PC-3 (cell line): Measurements from ENCODE around the gene IL36B. TPM values are rescaled to one million over a fixed set of nuclear protein-coding genes. Genes with fewer than 3 reads are reported as not detected.

ENCODE experiments used
- ATAC-seq: fragments of 200-7000 bp; cut with Tn5 transposase; 2 replicates; pipeline ENCODE4 v1.9.1; 2020; ENCODE audit warnings: mild to moderate bottlenecking, moderate library complexity
- BruUV-seq: library from RNA; stranded (reverse); fragments of 400-500 nt; replicated peaks from 2 replicates; lab custom pipeline; 2021; lab: Mats Ljungman, UMichigan
- CTCF ChIA-PET: fragments of 300-600 bp; sonication (Branson Sonifier 250); formaldehyde crosslinking; loops from one replicate; lab custom pipeline; 2022; ENCODE audit warnings: antibody characterized with exemption; lab: Charles Lee
- POLR2A ChIA-PET: fragments of 300-600 bp; sonication (Branson Sonifier 250); formaldehyde crosslinking; loops from one replicate; lab custom pipeline; 2022; ENCODE audit warnings: antibody characterized with exemption; ENCODE audit not compliant: unreplicated experiment; lab: Charles Lee
- DNase-seq: peaks from one replicate; pipeline ENCODE4 v3.0.0-alpha.2; 2015
- H2AFZ ChIP-seq: fragments of 300-600 bp; sonication (generic); 2 replicates; pipeline ENCODE4 v1.6.0; 2016; ENCODE audit warnings: antibody characterized with exemption, low read length
- H3F3A ChIP-seq: fragments of 300-600 bp; sonication (generic); one replicate; pipeline ENCODE4 v1.6.0; 2017; ENCODE audit warnings: antibody characterized with exemption, low read length, control low read depth, mild to moderate bottlenecking; ENCODE audit not compliant: unreplicated experiment
- H3K27ac ChIP-seq: fragments of 300-600 bp; sonication (generic); 2 replicates; pipeline ENCODE4 v1.5.1; 2016; ENCODE audit warnings: mild to moderate bottlenecking, low read length
- H3K27me3 ChIP-seq: fragments of 300-600 bp; sonication (generic); 2 replicates; pipeline ENCODE4 v1.6.1; 2016; ENCODE audit warnings: low read length, mixed read lengths
- H3K36me3 ChIP-seq: fragments of 300-600 bp; sonication (generic); 2 replicates; pipeline ENCODE4 v1.6.1; 2016; ENCODE audit warnings: low read depth, mixed run types, low read length, mixed read lengths
- H3K4me1 ChIP-seq: fragments of 300-600 bp; sonication (generic); 2 replicates; pipeline ENCODE4 v1.5.1; 2016; ENCODE audit warnings: low read length; ENCODE audit not compliant: insufficient read depth
- H3K4me2 ChIP-seq: fragments of 300-600 bp; sonication (generic); 2 replicates; pipeline ENCODE4 v1.6.0; 2016; ENCODE audit warnings: low read length
- H3K4me3 ChIP-seq: fragments of 300-600 bp; sonication (generic); 2 replicates; pipeline ENCODE4 v1.5.1; 2016; ENCODE audit warnings: mild to moderate bottlenecking, low read length, mixed read lengths
- H3K79me2 ChIP-seq: fragments of 300-600 bp; sonication (generic); 2 replicates; pipeline ENCODE4 v1.6.1; 2017; ENCODE audit warnings: low read length, mixed read lengths
- H3K9ac ChIP-seq: fragments of 300-600 bp; sonication (generic); 2 replicates; pipeline ENCODE4 v1.6.0; 2016; ENCODE audit warnings: mild to moderate bottlenecking, low read length
- H3K9me2 ChIP-seq: fragments of 300-600 bp; sonication (generic); replicated peaks from 2 replicates; pipeline ENCODE4 v1.6.1; 2016; ENCODE audit warnings: mixed run types, low read length, mixed read lengths
- H3K9me3 ChIP-seq: fragments of 300-600 bp; sonication (generic); 2 replicates; pipeline ENCODE4 v1.6.1; 2016; ENCODE audit warnings: low read length, mixed read lengths
- H4K20me1 ChIP-seq: fragments of 300-600 bp; sonication (generic); 2 replicates; pipeline ENCODE4 v1.6.1; 2016; ENCODE audit warnings: low read length, mixed read lengths
- CTCF ChIP-seq: fragments of 300-600 bp; sonication (generic); conservative IDR thresholded peaks from 2 replicates; pipeline ENCODE4 v1.5.1; 2017; ENCODE audit warnings: antibody characterized with exemption, low read depth, mild to moderate bottlenecking, low read length
- EZH2 ChIP-seq: fragments of 300-600 bp; sonication (generic); IDR thresholded peaks from one replicate; pipeline ENCODE4 v1.6.1; 2017; ENCODE audit warnings: antibody characterized with exemption, mild to moderate bottlenecking, low read length; ENCODE audit not compliant: unreplicated experiment
- EZH2phosphoT487 ChIP-seq: fragments of 300-600 bp; sonication (generic); IDR thresholded peaks from 2 replicates; pipeline ENCODE4 v1.6.1; 2018; ENCODE audit warnings: mild to moderate bottlenecking, antibody characterized with exemption, low read length, borderline replicate concordance
- intact Hi-C: fragments of 100-400 bp; cut with micrococcal nuclease; formaldehyde crosslinking; loops from 2 replicates; pipeline ENCODE4 v1.9.0; 2023
- total RNA-seq: library from RNA; depleted of rRNA; stranded (reverse); fragments of >200 nt; gene quantifications from 2 replicates; pipeline ENCODE4 v1.2.3, GENCODE V29; 2014

Gene IL36B
- total RNA-seq, 1 experiment from 2014 or later, result not detected

- no TSS peak for BruUV-seq
- no peak overlapping the region for H3K4me2 ChIP-seq
- H3K27me3 ChIP-seq, result no peaks in the 10 kb centered on the region
- no peak overlapping the region for H3K9ac ChIP-seq
- POLR2A ChIA-PET, result no interaction called here
- no peaks in the 10 kb centered on the region for H3K79me2 ChIP-seq
- H3K9me2 ChIP-seq, result no peaks in the 10 kb centered on the region
- CTCF ChIA-PET, result no interaction called here
- intact Hi-C loops, result no loop called here
- TF ChIP-seq EZH2 (no peak), CTCF (no peak), EZH2phosphoT487 (no peak)
- DNase-seq, result no peak
- peaks cover 28% of the 10 kb centered on the region for H3K4me1 ChIP-seq
- ATAC-seq, result no peak
- no peaks in the 10 kb centered on the region for H3K9me3 ChIP-seq
- H3F3A ChIP-seq, result peaks cover 12% of the 10 kb centered on the region
- H3K36me3 ChIP-seq, result no peaks in the 10 kb centered on the region
- no peaks in the 10 kb centered on the region for H4K20me1 ChIP-seq
- no peak overlapping the region for H3K27ac ChIP-seq
- H2AFZ ChIP-seq, result no peak overlapping the region
- H3K4me3 ChIP-seq, result no peak overlapping the region
Measured at GRCh38 chr2:113064281-113064680, 11.6 kb upstream of the IL36B start.

- H3K27ac ChIP-seq, result no peak overlapping the region
- H3K27me3 ChIP-seq, result no peaks in the 10 kb centered on the region
- no peaks in the 10 kb centered on the region for H3F3A ChIP-seq
- H3K4me1 ChIP-seq, result peaks cover 23% of the 10 kb centered on the region
- no peaks in the 10 kb centered on the region for H3K36me3 ChIP-seq
- H3K9me3 ChIP-seq, result no peaks in the 10 kb centered on the region
- H2AFZ ChIP-seq, result no peak overlapping the region
- no peaks in the 10 kb centered on the region for H3K79me2 ChIP-seq
- no TSS peak for BruUV-seq
- ATAC-seq, result no peak
- POLR2A ChIA-PET, result no interaction called here
- intact Hi-C loops, result no loop called here
- CTCF ChIA-PET, result interaction anchor here (1.1 kb wide), 1 partner anchor 103 kb away, joined by 4 read pairs; no protein-coding TSS in a partner anchor
- no peaks in the 10 kb centered on the region for H4K20me1 ChIP-seq
- TF ChIP-seq EZH2phosphoT487, result no peak
- no peak for TF ChIP-seq EZH2
- TF ChIP-seq CTCF, result no peak
- H3K4me2 ChIP-seq, result no peak overlapping the region
- no peak overlapping the region for H3K4me3 ChIP-seq
- no peak overlapping the region for H3K9ac ChIP-seq
- no peaks in the 10 kb centered on the region for H3K9me2 ChIP-seq
- no peak for DNase-seq
Measured at GRCh38 chr2:113061896-113062770, 9.5 kb upstream of the IL36B start.

- H3K9me2 ChIP-seq, result no peaks in the 10 kb centered on the region
- ATAC-seq, result no peak
- CTCF ChIA-PET, result no interaction called here
Measured at GRCh38 chr2:113061241-113061640, 8.6 kb upstream of the IL36B start.

More at GRCh38 chr2:113061241-113061640, 8.6 kb upstream of the IL36B start:
- H3K27me3 ChIP-seq, result no peaks in the 10 kb centered on the region
- H2AFZ ChIP-seq, result no peak overlapping the region
- no peaks in the 10 kb centered on the region for H4K20me1 ChIP-seq
- no peak overlapping the region for H3K9ac ChIP-seq
- no peak for DNase-seq
- no TSS peak for BruUV-seq
- H3K4me1 ChIP-seq, result peaks cover 23% of the 10 kb centered on the region
- H3K4me2 ChIP-seq, result no peak overlapping the region
- H3F3A ChIP-seq, result no peaks in the 10 kb centered on the region
- no peaks in the 10 kb centered on the region for H3K9me3 ChIP-seq
- no peak overlapping the region for H3K4me3 ChIP-seq
- no peaks in the 10 kb centered on the region for H3K36me3 ChIP-seq
- TF ChIP-seq CTCF (no peak), EZH2phosphoT487 (no peak), EZH2 (no peak)
- no peak overlapping the region for H3K27ac ChIP-seq
- no peaks in the 10 kb centered on the region for H3K79me2 ChIP-seq
- POLR2A ChIA-PET, result no interaction called here
- intact Hi-C loops, result no loop called here
